OCI-LY1 (cell line): ENCODE measurements around the gene TEC.
"Not testable (repeated sequence)": the region's sequence is repeated elsewhere in the genome, so short reads cannot be mapped to it uniquely, and the experiment has no call there.

Experiments used
- H2AFZ ChIP-seq: fragments of 200-600 bp; sonication (generic), shearing (Covaris generic); 2 replicates; pipeline ENCODE4 v1.6.0; 2014; ENCODE audit warnings: antibody characterized with exemption, mild to moderate bottlenecking, low read length
- H3F3A ChIP-seq: fragments of 200-600 bp; sonication (generic), shearing (Covaris generic); 2 replicates; pipeline ENCODE4 v1.6.0; 2014; ENCODE audit warnings: mild to moderate bottlenecking, antibody characterized with exemption, low read length, moderate library complexity; ENCODE audit not compliant: insufficient read depth
- H3K27ac ChIP-seq: fragments of 200-600 bp; sonication (generic); 2 replicates; pipeline ENCODE4 v1.5.1; 2014; ENCODE audit warnings: low read length, mixed run types, mild to moderate bottlenecking, low read depth; ENCODE audit not compliant: poor library complexity, severe bottlenecking
- H3K27me3 ChIP-seq: fragments of 200-600 bp; sonication (generic); 2 replicates; pipeline ENCODE4 v1.6.0; 2014; ENCODE audit warnings: antibody characterized with exemption, mild to moderate bottlenecking, low read length, moderate library complexity; ENCODE audit not compliant: insufficient read depth
- H3K36me3 ChIP-seq: fragments of 200-600 bp; sonication (generic); 2 replicates; pipeline ENCODE4 v1.6.1; 2014; ENCODE audit warnings: mild to moderate bottlenecking, antibody characterized with exemption, low read length, moderate library complexity, mixed read lengths; ENCODE audit not compliant: insufficient read depth
- H3K4me1 ChIP-seq: fragments of 200-600 bp; sonication (generic); 2 replicates; pipeline ENCODE4 v1.5.1; 2014; ENCODE audit warnings: mild to moderate bottlenecking, low read length, moderate library complexity; ENCODE audit not compliant: insufficient read depth, severe bottlenecking
- H3K4me2 ChIP-seq: fragments of 200-600 bp; sonication (generic), shearing (Covaris generic); 2 replicates; pipeline ENCODE4 v1.6.1; 2014; ENCODE audit warnings: low read length
- H3K4me3 ChIP-seq: fragments of 200-600 bp; sonication (generic); 2 replicates; pipeline ENCODE4 v1.5.1; 2014; ENCODE audit warnings: low read length, low read depth, mild to moderate bottlenecking, mixed read lengths; ENCODE audit not compliant: poor library complexity, severe bottlenecking
- H3K79me2 ChIP-seq: fragments of 200-600 bp; shearing (Covaris generic); 2 replicates; pipeline ENCODE4 v1.6.1; 2016; ENCODE audit warnings: mixed run types, low read length, mixed read lengths; ENCODE audit not compliant: insufficient read depth
- H3K9ac ChIP-seq: fragments of 200-600 bp; sonication (generic), shearing (Covaris generic); 2 replicates; pipeline ENCODE4 v1.6.1; 2014; ENCODE audit warnings: mild to moderate bottlenecking, low read length, mixed read lengths
- H3K9me2 ChIP-seq: fragments of 200-600 bp; sonication (generic), shearing (Covaris generic); 2 replicates; pipeline ENCODE4 v1.6.1; 2014; ENCODE audit warnings: low read depth, mild to moderate bottlenecking, low read length, mixed read lengths
- H3K9me3 ChIP-seq: fragments of 200-600 bp; shearing (Covaris generic); 2 replicates; pipeline ENCODE4 v1.6.1; 2014; ENCODE audit warnings: low read length, mixed read lengths
- H4K20me1 ChIP-seq: fragments of 200-600 bp; sonication (generic), shearing (Covaris generic); 2 replicates; pipeline ENCODE4 v1.6.0; 2016; ENCODE audit warnings: mild to moderate bottlenecking, low read length; ENCODE audit not compliant: insufficient read depth
- CTCF ChIP-seq: fragments of 200-600 bp; sonication (generic), shearing (Covaris generic); IDR thresholded peaks from 2 replicates; pipeline ENCODE4 v1.5.1; 2017; ENCODE audit warnings: mild to moderate bottlenecking, antibody characterized with exemption, low read length, moderate library complexity, mixed read lengths
- EZH2 ChIP-seq: fragments of 200-600 bp; sonication (generic), shearing (Covaris generic); IDR thresholded peaks from 2 replicates; pipeline ENCODE4 v1.8.0; 2017; ENCODE audit warnings: borderline replicate concordance, mixed run types, mild to moderate bottlenecking, antibody characterized with exemption, low read length, moderate library complexity, mixed read lengths

Gene TEC

DNA sequence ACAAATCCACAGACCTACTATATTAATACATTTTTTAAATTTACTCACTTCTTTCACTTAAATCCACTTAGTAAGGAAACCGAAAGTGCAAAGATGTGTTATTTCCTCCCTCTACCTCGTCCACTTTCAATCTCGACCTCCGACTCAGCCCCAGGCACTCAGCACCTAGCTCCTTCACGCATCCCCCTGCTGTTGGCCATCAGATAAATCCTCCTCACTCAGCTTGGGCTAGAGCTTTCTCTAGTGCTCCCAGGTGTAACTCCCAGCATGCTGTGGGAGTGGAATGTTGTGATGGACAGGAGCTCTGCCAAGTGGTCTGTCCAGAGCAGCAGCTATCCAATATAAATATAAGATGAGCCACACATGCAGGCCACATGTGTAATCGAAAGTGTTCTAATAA is 26.7 kb upstream of the TEC start:
- Histone ChIP-seq H4K20me1 (no peaks in the 10 kb centered on the region), H3K36me3 (no peaks in the 10 kb centered on the region), H3K9ac (no peak overlapping the region), H3K4me1 (no peaks in the 10 kb centered on the region), H3K79me2 (no peaks in the 10 kb centered on the region), H3K9me2 (no peaks in the 10 kb centered on the region), H3K4me3 (no peak overlapping the region), H3K4me2 (no peak overlapping the region), H3K27ac (no peak overlapping the region), H2AFZ (no peak overlapping the region), H3K27me3 (no peaks in the 10 kb centered on the region), H3K9me3 (no peaks in the 10 kb centered on the region), H3F3A (no peaks in the 10 kb centered on the region)
- no peak for TF ChIP-seq EZH2
- no peak for TF ChIP-seq CTCF

DNA sequence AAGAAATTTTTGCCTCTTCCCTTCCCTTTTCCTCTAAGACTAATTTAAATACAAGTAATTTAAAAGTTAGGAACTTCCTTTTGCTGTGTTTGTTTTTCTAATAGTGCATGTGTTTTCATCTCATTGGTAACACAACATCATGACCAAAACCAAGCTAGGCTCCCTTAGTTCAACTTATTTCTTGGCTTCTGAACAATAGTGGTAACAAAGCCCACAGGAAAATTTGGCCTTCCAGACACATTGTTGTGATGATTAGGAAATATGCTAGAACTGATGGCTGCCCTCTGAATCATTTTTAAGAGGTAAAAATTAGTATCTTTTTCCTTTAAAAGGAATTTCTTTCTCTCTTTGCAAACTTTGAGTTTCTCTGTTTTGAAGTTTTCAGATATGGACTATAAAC is 25.5 kb upstream of the TEC start:
- no peaks in the 10 kb centered on the region for H3K4me1 ChIP-seq
- no peak overlapping the region for H3K4me3 ChIP-seq
- H3K27me3 ChIP-seq, result no peaks in the 10 kb centered on the region
- no peaks in the 10 kb centered on the region for H3K79me2 ChIP-seq
- no peaks in the 10 kb centered on the region for H4K20me1 ChIP-seq
- no peak overlapping the region for H2AFZ ChIP-seq
- no peaks in the 10 kb centered on the region for H3K9me3 ChIP-seq
- TF ChIP-seq CTCF, result no peak
- no peak for TF ChIP-seq EZH2
- no peaks in the 10 kb centered on the region for H3F3A ChIP-seq
- H3K4me2 ChIP-seq, result no peak overlapping the region
- no peaks in the 10 kb centered on the region for H3K9me2 ChIP-seq
- H3K27ac ChIP-seq, result no peak overlapping the region
- H3K36me3 ChIP-seq, result no peaks in the 10 kb centered on the region
- no peak overlapping the region for H3K9ac ChIP-seq

- not testable (repeated sequence) for H3K4me2 ChIP-seq, H3K36me3 ChIP-seq, H3K9ac ChIP-seq, H3K9me2 ChIP-seq, H3K27ac ChIP-seq, H3K9me3 ChIP-seq, H2AFZ ChIP-seq, H4K20me1 ChIP-seq, H3F3A ChIP-seq, H3K4me3 ChIP-seq, H3K27me3 ChIP-seq, H3K4me1 ChIP-seq, H3K79me2 ChIP-seq
These were observed 22.7 kb upstream of the TEC start for GRCh38 chr4:48292218-48292790.

DNA sequence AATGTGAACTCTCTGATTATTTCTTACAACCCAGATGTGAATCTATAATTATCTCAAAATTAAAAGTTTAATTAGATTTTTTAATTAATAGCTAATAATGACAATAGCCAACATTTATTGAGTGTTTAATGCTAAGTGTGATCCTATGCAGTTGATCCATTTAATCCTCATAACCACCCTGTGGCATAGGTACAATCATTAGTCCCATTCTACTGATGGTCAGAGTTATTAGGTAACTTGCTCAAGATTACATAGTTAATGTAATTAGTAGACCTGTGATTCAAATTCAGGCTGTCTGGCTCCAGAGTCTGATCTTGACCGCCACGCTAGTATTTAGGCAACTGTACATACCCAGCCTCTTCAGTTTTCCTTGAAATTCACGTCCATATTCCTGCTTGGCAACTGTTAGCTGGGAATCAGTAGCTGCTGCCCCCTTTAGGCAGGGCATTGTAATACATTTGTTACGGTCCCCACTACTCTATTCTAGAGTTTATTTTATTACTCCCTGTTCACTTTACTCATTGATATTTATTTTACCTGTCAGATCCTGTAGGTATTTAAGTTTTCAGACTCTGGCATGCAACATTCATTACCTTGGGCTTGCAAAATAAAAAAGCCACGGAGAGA is 20.6 kb upstream of the TEC start:
- H3K4me2 ChIP-seq, result no peak overlapping the region
- H3K4me1 ChIP-seq, result no peaks in the 10 kb centered on the region

DNA sequence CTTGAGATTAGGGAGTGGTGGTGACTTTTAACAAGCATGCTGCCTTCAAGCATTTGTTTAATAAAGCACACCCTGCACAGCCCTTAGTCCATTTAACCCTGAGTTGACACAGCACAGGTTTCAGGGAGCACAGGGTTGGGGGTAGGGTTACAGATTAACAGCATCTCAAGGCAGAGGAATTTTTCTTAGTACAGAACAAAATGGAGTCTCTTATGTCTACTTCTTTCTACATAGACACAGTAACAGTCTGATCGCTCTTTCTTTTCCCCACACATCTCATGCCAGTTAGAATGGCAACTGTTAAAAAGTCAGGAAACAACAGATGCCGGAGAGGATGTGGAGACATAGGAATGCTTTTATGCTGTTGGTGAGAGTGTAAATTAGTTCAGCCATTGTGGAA is 16.4 kb upstream of the TEC start:
- H3K27me3 ChIP-seq, H3K9me2 ChIP-seq, H3K4me2 ChIP-seq, H3K4me3 ChIP-seq, H3K36me3 ChIP-seq, H3K27ac ChIP-seq, H4K20me1 ChIP-seq, H3K4me1 ChIP-seq, H3F3A ChIP-seq, H3K79me2 ChIP-seq, H3K9ac ChIP-seq, H2AFZ ChIP-seq, H3K9me3 ChIP-seq: not testable (repeated sequence)

More for the DNA sequence above, 20.6 kb upstream of the TEC start:
- Histone ChIP-seq H3K4me3 (no peak overlapping the region), H3K9ac (no peak overlapping the region), H3K36me3 (no peaks in the 10 kb centered on the region), H2AFZ (no peak overlapping the region), H3K9me3 (no peaks in the 10 kb centered on the region), H3F3A (no peaks in the 10 kb centered on the region), H3K27ac (no peak overlapping the region), H4K20me1 (no peaks in the 10 kb centered on the region), H3K27me3 (no peaks in the 10 kb centered on the region), H3K9me2 (no peaks in the 10 kb centered on the region), H3K79me2 (no peaks in the 10 kb centered on the region)
- peak; percentile 84 for TF ChIP-seq CTCF
- no peak for TF ChIP-seq EZH2
